ENCODE results near the gene ZBTB25. TPM values are rescaled to one million over a fixed set of nuclear protein-coding genes. Genes with fewer than 3 reads are reported as not detected.
A peak's percentile ranks its signal among the peaks of the same experiment; 100 is the strongest.

ZBTB25 gene
- polyA plus RNA-seq, 3 donors from 2014 or later: 9.9 to 23.1 (median 15.3) TPM

DNA sequence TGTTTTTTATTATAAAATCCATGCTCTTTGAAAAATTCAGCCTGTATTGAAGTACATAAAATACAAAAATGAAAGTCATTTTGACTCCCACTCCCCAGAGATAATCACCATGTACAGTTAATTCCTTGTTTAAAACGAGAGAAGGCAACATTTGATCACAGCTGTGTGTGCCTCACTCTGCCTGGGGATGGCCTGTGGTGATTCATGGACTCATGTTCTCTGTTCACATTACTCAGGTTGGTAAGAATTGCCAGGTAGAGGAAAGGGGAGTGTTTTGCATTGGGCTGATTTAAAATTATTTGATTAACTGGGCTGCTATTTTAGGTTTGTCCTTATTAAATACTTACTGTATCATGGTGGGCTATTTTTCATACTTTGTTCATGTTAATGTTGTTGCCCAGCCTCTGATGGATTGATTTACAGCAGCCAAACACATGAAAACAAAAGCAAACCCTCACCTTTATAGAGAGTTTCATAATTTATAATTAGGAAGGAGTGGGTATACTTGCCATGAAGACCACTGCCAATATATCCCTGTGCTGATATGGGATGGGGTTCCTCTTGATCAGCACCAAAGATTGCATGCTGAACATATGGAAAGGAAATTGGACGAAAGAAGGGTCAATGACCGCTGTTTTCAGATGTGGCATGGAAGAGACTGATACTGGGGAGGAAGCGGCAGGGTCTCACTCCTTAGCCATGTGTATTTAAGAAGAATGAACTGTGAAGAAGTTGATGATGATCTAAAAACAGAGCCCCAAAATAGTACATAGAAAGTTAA, 3.9 kb upstream of the ZBTB25 start:
- Mint-ChIP-seq H3K27me3 (ENCODE audit: low read depth in 3 of 3) (peaks cover 13 to 30% (median 30%) of the 10 kb centered on the region in 3 donors), H3K4me1 (peaks cover 73 to 82% of the 10 kb centered on the region in 2 donors), H3K4me3 (peak overlapping the region; percentile 89 to 97 (median 93)), H3K9me3 (peaks cover 0 to 3% (median 0%) of the 10 kb centered on the region in 6 donors), H3K36me3 (no peaks in the 10 kb centered on the region), H3K27ac (peak overlapping the region; percentile 19 to 99 (median 98))
- DNase-seq: no peak

DNA sequence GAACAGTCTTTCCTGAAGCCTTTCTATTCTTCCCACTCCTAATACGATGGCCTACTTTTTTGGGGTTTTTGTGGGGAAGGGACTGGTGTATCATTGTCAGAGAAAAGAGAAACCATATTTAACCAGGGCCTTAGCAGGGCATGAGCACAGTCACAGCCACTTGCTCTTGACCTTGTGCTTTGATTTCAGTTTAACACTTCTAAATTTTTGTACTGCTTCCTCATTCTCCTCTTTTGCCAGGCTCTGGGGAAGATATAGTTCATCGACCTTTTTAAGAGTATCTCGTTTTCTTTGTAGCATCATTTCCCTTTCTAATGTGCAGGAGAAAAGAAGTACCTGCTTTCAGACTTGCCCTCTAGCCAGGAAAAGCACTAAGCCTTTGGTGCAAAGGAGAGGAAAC, 3.1 kb upstream of the ZBTB25 start:
- Mint-ChIP-seq H3K27me3 (ENCODE audit: low read depth in 3 of 3) (peaks cover 13 to 30% (median 30%) of the 10 kb centered on the region in 3 donors), H3K4me3 (peak overlapping the region; percentile 89 to 97 (median 93)), H3K27ac (peak overlapping the region; percentile 95 to 99 (median 98)), H3K36me3 (no peaks in the 10 kb centered on the region), H3K4me1 (peaks cover 80 to 82% of the 10 kb centered on the region in 2 donors), H3K9me3 (peaks cover 0 to 3% (median 0%) of the 10 kb centered on the region in 6 donors)
- peak; percentile 30 to 33 (median 30) for DNase-seq

DNA sequence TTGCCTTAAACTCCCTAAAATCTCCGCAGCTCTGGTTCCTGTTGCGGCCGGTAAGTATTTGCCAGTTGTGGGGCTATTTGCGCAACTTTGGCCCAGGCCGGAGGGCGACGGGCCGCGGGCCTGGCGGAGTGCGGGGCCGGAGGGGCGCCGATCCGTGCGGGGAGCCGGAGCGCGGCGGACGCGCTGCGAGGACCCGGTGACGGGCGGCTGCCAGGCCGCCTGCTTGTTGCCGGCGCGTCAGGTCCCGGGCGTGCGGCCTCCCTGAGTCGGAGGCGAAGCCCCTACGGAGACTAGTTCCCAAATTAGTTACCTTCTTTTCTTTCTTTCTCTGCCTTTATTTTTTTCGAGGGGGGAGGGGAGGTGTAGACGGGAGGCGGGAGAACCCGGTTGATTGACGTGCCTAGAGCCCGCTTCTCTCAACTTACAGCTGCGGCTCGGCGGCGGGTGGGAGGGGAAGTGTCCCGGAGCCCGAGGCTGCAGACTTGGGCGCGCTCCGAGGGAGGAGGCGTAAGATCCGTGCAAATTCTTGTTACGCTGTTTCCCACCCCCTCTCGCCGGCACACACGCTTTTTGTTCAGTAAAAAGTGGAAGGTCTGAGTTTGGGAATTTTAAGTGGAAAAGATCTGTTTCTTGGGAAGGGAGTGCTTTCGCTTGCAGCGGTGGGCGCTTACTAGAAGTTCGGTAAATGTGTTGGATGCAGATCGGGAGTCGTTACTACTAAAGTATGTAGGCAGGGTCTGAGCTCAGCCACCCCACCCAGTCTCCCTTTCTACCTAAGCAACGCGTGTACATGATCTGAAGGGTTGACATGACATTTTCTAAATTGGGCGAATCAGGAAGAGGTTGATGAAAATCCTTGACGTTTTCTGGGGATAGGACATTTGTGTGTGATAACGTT, 1.5 kb upstream of the ZBTB25 start:
- Mint-ChIP-seq H3K36me3 (no peaks in the 10 kb centered on the region), H3K4me3 (peak overlapping the region; percentile 91 to 97 (median 93)), H3K27ac (peak overlapping the region; percentile 98 to 100 (median 100)), H3K9me3 (peaks cover 0 to 3% (median 0%) of the 10 kb centered on the region in 6 donors), H3K4me1 (peaks cover 79 to 80% of the 10 kb centered on the region in 2 donors), H3K27me3 (ENCODE audit: low read depth in 3 of 3) (peaks cover 13 to 30% (median 28%) of the 10 kb centered on the region in 3 donors)
- DNase-seq: peak; percentile 83 to 85 (median 84)

DNA sequence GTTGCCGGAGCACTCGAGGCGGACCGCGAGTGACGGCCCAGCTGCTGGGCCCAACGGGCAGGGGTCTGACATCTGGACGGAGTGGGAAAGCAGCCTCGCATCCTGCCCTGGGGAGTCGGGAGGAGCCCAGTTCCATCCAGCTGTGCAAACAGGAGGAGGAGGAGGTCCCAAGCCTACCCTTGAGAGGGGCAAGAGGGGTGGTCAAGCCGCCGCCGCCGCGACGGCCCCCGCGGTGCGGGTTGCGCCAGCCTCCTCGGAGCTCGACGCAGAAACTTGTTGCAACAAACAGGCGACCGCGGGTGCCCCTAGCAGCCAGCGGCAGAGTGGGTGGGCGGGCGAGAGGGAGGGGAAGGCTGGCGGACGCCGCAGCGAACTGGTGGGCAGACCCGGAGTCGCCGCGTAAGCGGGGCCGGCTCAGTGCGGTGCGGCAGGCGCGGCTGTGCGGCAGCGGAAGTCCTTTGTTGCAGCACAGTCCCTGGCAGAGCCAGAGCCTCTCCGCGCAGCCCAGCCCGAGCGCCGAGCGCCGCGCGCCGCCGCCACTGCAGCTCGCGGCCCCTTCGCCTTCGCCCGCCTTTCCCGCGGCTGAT, 765 bp upstream of the ZBTB25 start, which contains the start of gene ZBTB1:
Gene ZBTB1 (plus strand): TSS at position 461 of the 587 bp plus-strand sequence. CDS start 16,735 bp downstream, outside the sequence.
- H3K4me3 Mint-ChIP-seq: peak within 1 kb of the TSS; percentile 92 to 99 (median 96)
- peaks cover 0 to 3% (median 0%) of the 10 kb centered on the region in 6 donors for H3K9me3 Mint-ChIP-seq
- H3K4me1 Mint-ChIP-seq: peaks cover 79 to 80% of the 10 kb centered on the region in 2 donors
- no peaks in the 10 kb centered on the region for H3K36me3 Mint-ChIP-seq
- H3K27me3 Mint-ChIP-seq (ENCODE audit: low read depth in 3 of 3): peaks cover 13 to 30% (median 28%) of the 10 kb centered on the region in 3 donors
- H3K27ac Mint-ChIP-seq: peak within 1 kb of the TSS; percentile 98 to 100 (median 100)
- DNase-seq: peak; percentile 91 to 95 (median 93)

DNA sequence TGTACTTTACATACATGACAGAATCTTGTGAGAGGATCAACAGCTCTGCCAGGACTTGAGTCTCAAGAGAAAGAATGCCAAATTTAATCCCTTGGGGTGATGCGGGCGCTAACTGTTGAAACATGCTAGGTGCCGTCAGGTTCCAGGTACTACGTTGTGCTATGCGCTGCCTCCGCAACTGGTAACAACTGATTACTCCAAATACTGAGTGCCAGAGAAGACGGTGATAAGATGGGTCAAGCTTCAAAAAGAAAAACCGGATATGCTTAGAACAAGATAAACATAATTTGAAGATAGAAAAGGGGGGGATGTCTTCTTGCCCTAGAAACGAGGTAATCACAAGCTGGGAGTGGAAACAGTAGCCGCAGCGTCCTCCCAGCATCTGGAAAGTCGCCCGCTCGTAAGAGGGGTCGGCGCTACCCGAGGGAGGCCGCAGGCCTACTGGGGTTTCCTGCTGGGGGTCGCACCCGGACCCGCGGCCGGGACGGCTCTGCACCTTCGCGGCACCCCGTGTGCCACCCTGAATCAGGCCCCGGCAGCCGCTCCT, 678 bp downstream of the ZBTB25 start:
- H3K27ac Mint-ChIP-seq: peak overlapping the region; percentile 99 to 100 (median 99)
- DNase-seq: no peak

DNA sequence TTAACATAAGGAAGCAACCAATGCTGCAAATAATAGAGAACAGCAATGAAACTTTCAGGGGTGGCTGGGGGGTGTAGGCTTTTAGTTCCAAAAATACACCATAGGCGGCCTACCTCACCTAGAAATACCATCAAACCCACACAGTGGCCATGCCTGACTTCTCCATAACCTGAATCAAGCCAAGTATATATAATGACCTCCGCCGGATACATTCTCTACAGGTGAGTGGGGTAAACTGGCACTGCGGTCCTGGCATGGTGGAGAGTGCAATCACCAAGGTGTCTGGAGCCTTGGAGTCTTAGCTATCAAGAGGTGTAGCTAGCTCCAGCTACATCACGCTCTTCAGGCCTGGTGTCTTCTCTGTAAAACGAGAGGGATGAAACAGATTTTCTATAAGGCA, 1.2 kb downstream of the ZBTB25 start:
- H3K36me3 Mint-ChIP-seq: peaks cover 0 to 5% (median 4%) of the 10 kb centered on the region in 3 donors
- H3K9me3 Mint-ChIP-seq: peaks cover 0 to 3% (median 0%) of the 10 kb centered on the region in 6 donors
- no peak for DNase-seq
- H3K27me3 Mint-ChIP-seq (ENCODE audit: low read depth in 3 of 3): peaks cover 13 to 28% (median 28%) of the 10 kb centered on the region in 3 donors
- H3K4me3 Mint-ChIP-seq: peak overlapping the region; percentile 96 to 100 (median 99)
- peaks cover 63 to 73% of the 10 kb centered on the region in 2 donors for H3K4me1 Mint-ChIP-seq
- H3K27ac Mint-ChIP-seq: peak overlapping the region; percentile 99 to 100 (median 99)

More for the DNA sequence above, 678 bp downstream of the ZBTB25 start:
- Mint-ChIP-seq H3K9me3 (peaks cover 0 to 3% (median 0%) of the 10 kb centered on the region in 6 donors), H3K4me1 (peaks cover 67 to 73% of the 10 kb centered on the region in 2 donors), H3K4me3 (peak overlapping the region; percentile 96 to 100 (median 99)), H3K27me3 (ENCODE audit: low read depth in 3 of 3) (peaks cover 13 to 28% (median 28%) of the 10 kb centered on the region in 3 donors), H3K36me3 (peaks cover 0 to 1% (median under 1%) of the 10 kb centered on the region in 3 donors)

DNA sequence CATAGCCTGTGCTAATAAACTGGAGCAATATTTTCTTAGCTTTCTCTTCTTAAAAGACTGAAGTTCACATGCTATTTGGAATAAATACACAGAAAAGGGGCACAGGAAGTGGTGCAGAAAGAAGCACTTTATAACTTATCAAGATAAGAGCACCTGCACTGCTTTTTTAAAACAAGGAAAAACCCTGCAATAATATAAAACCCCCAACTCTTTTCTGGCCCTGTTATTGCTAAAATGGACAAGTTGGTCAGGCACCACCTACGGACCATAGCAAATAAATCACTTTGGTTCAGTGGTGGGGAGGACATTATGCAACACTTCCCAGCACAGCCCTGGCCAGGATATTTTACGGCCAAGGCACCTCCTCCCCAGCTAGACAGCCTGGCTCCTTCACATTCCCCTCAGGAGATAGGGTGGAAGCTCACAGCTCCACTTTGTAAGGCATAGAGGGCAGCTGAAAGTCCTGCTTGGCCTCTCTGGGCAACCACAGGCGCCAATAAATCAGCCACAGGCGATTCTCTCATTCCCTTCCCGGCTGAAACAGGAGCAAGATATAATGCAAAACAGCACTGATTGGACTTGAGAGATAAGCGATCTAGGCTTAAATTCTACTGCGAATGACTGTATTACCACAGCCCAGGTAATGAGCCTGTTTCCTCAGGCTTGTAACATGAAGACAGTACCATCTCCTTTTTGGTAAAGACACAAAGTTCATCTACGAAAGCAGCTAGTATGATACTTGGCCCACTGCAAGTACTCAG, 2.0 kb downstream of the ZBTB25 start:
- Mint-ChIP-seq H3K4me3 (peak overlapping the region; percentile 96 to 100 (median 99)), H3K9me3 (peaks cover 0 to 3% (median 0%) of the 10 kb centered on the region in 6 donors), H3K27me3 (ENCODE audit: low read depth in 3 of 3) (peaks cover 13 to 28% (median 28%) of the 10 kb centered on the region in 3 donors), H3K27ac (peak overlapping the region; percentile 99 to 100 (median 99)), H3K4me1 (peaks cover 58 to 73% of the 10 kb centered on the region in 2 donors), H3K36me3 (peaks cover 0 to 7% (median 5%) of the 10 kb centered on the region in 3 donors)
- no peak for DNase-seq

DNA sequence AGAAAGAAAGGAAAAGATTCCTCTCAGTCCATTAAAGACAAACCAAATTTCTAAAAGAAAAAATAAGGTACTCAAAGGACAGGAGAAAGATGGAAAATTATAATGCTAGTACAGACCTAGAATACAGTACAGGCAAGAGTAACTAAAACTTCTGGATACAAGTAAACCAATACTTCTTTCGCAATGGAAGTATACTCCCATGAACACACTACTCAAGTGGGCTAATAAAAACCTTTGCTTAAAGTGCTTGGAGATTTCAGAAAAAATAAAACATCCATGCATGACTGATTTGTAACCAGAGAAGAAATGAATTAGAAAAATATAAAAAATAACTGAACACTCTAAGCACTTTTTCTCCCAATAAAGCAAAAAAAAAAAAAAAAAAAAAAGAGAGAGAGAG, 3.5 kb downstream of the ZBTB25 start:
- Mint-ChIP-seq H3K9me3 (peaks cover 0 to 3% (median 0%) of the 10 kb centered on the region in 6 donors), H3K27ac (peak overlapping the region; percentile 10 to 100 (median 74)), H3K4me3 (peak overlapping the region in 2 of 5 donors; percentile 12 to 27), H3K36me3 (peaks cover 0 to 8% (median 5%) of the 10 kb centered on the region in 3 donors), H3K27me3 (ENCODE audit: low read depth in 3 of 3) (peaks cover 12 to 19% (median 17%) of the 10 kb centered on the region in 3 donors), H3K4me1 (peaks cover 44 to 63% of the 10 kb centered on the region in 2 donors)
- no peak for DNase-seq

DNA sequence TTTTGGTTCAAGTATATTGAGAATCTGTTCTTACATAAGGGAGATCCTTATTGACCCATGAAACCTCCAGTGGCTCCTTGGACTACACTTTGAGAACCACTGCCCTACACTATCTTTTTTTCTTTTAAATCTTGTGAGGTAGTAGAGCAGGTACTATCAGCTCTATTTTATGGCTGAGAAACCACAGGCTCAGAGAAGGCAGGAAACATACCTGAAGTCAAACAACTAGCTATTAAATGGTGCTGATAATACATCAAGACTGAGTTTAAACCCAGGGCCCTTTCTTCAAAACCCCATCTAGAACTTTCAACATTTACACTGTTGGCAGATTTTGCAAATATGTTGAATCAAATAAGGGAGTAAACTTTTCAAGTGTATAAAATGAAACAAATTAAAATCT, 6.9 kb downstream of the ZBTB25 start:
- peak overlapping the region in 3 of 6 donors; percentile 9 to 69 (median 16) for H3K27ac Mint-ChIP-seq
- no peaks in the 10 kb centered on the region for H3K27me3 Mint-ChIP-seq (ENCODE audit: low read depth in 3 of 3)
- no peaks in the 10 kb centered on the region for H3K9me3 Mint-ChIP-seq
- H3K4me3 Mint-ChIP-seq: no peak overlapping the region
- H3K4me1 Mint-ChIP-seq: peaks cover 33 to 72% of the 10 kb centered on the region in 2 donors
- DNase-seq: no peak
- peaks cover 0 to 14% (median 5%) of the 10 kb centered on the region in 3 donors for H3K36me3 Mint-ChIP-seq

DNA sequence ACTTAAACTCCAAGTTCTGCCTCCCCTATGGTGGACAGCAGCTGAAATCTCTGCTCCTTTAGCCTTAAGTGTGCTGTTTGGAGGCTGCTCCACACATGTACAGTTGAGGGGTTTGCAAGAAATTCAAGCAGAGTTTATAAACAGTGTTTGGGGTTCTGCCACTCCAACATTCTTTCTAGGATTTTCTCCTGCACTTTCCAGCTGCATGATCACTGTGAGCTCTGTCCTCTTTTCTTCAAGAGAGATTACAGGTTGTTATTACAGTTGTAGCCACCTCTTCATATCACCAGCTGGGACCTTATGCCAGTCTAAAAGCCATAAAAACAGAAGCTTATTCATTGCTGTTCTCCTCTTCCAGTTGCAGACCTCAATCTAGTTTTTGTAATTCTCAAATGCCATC, 8.4 kb downstream of the ZBTB25 start:
- Mint-ChIP-seq H3K9me3 (no peaks in the 10 kb centered on the region), H3K4me3 (no peak overlapping the region), H3K27ac (peak overlapping the region in 1 of 6 donors; percentile 43), H3K4me1 (peaks cover 23 to 73% of the 10 kb centered on the region in 2 donors), H3K36me3 (peaks cover 0 to 14% (median 5%) of the 10 kb centered on the region in 3 donors), H3K27me3 (ENCODE audit: low read depth in 3 of 3) (no peaks in the 10 kb centered on the region)
- DNase-seq: no peak

DNA sequence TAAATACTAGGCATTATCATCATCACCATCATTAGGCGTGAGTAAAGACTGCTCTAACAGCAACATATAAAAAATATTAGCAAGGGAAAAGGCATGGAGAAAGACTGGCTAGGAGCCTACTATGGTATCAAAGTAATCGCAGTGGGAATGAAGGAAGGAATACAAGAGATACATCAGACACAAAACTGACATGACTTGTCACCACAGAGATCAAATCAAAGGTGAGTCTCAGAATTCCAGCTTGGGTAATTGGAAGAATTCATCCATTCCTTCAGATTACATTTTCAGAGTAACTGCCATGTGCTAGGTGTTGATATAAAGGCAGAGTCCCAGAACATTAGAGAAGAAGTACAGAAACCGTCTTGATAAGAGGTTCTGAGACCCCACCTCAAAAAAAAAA, 10.2 kb downstream of the ZBTB25 start:
- peaks cover 14 to 58% of the 10 kb centered on the region in 2 donors for H3K4me1 Mint-ChIP-seq
- peaks cover 3 to 14% (median 5%) of the 10 kb centered on the region in 3 donors for H3K36me3 Mint-ChIP-seq
- no peak overlapping the region for H3K4me3 Mint-ChIP-seq

DNA sequence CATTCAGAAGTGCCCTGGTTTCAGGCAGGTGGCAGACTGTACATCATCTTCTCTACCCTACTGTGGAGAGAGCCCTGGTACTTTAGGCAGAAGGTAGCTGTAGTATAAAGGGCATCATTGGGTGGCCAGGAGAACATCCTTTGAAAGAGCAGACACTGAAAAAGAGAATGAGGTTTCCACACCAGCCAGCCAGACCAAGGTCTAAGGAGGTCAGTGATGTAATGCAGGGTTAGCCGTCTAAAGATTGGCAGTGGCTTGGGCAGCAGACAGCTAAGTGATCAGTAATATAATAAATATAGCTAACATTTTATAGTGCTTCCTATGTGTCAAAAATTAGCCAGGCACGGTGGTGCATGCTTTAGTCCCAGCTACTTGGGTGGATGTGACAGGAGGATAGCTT, 12.0 kb downstream of the ZBTB25 start:
- Mint-ChIP-seq H3K4me3 (no peak overlapping the region), H3K9me3 (no peaks in the 10 kb centered on the region), H3K4me1 (peaks cover 10 to 43% of the 10 kb centered on the region in 2 donors), H3K27me3 (ENCODE audit: low read depth in 3 of 3) (no peaks in the 10 kb centered on the region), H3K36me3 (peaks cover 7 to 13% (median 8%) of the 10 kb centered on the region in 3 donors), H3K27ac (peak overlapping the region in 2 of 6 donors; percentile 24 to 52)
- no peak for DNase-seq

More for the DNA sequence above, 10.2 kb downstream of the ZBTB25 start:
- Mint-ChIP-seq H3K27ac (peak overlapping the region in 3 of 6 donors; percentile 15 to 51 (median 23)), H3K9me3 (no peaks in the 10 kb centered on the region), H3K27me3 (ENCODE audit: low read depth in 3 of 3) (no peaks in the 10 kb centered on the region)
- no peak for DNase-seq

Data from immature natural killer cell (primary cell).